ENCODE data around the gene NPAS1.
A peak's percentile ranks its signal among the peaks of the same experiment; 100 is the strongest.

Gene NPAS1, protein sequence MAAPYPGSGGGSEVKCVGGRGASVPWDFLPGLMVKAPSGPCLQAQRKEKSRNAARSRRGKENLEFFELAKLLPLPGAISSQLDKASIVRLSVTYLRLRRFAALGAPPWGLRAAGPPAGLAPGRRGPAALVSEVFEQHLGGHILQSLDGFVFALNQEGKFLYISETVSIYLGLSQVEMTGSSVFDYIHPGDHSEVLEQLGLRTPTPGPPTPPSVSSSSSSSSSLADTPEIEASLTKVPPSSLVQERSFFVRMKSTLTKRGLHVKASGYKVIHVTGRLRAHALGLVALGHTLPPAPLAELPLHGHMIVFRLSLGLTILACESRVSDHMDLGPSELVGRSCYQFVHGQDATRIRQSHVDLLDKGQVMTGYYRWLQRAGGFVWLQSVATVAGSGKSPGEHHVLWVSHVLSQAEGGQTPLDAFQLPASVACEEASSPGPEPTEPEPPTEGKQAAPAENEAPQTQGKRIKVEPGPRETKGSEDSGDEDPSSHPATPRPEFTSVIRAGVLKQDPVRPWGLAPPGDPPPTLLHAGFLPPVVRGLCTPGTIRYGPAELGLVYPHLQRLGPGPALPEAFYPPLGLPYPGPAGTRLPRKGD

GRCh38 chr19:47019431-47020041, at the start of gene NPAS1:
NPAS1 (plus strand) TSS chr19:47019837; CDS start chr19:47021048, 1,211 bp downstream.
- no peak for DNase-seq

DNA sequence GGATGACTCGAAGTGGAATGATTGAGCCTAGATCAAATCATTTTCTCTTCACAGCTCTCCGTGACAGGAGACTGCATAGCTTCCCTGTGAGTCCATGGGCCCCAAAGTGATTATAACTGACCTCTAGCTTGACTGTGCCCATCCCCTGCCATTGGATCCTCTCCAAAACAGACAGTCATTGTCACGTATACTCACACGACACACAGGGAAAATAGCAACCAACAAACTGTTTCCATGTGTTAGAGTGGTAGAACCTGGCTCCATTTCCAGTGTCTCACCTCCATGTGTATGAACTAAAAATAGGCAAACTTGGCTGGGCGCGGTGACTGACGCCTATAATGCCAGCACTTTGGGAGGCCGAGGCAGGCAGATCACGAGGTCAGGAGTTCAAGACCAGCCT, 48.8 kb upstream of the NPAS1 start:
- no peak for DNase-seq

GRCh38 chr19:46972311-46972710, 47.3 kb upstream of the NPAS1 start:
- DNase-seq: no peak

DNA sequence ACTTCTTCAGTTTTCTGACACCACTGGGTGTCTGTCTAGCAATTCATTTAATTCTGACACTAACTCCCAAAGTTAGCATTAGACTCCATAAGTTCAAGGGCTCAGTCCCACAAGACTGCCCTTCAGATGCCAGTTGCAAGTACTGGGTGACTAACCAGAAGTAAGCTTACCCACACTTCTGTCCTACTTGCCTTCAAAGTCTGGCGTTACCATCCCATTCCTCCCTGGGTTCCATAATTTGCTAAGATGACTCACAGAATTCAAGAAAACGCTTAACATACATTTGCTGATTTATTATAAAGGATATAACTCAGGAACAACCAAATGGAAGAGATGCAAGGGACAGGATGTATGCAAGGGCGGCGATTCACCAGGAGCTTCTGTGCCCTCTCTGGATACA, 45.5 kb upstream of the NPAS1 start:
- DNase-seq: no peak

DNA sequence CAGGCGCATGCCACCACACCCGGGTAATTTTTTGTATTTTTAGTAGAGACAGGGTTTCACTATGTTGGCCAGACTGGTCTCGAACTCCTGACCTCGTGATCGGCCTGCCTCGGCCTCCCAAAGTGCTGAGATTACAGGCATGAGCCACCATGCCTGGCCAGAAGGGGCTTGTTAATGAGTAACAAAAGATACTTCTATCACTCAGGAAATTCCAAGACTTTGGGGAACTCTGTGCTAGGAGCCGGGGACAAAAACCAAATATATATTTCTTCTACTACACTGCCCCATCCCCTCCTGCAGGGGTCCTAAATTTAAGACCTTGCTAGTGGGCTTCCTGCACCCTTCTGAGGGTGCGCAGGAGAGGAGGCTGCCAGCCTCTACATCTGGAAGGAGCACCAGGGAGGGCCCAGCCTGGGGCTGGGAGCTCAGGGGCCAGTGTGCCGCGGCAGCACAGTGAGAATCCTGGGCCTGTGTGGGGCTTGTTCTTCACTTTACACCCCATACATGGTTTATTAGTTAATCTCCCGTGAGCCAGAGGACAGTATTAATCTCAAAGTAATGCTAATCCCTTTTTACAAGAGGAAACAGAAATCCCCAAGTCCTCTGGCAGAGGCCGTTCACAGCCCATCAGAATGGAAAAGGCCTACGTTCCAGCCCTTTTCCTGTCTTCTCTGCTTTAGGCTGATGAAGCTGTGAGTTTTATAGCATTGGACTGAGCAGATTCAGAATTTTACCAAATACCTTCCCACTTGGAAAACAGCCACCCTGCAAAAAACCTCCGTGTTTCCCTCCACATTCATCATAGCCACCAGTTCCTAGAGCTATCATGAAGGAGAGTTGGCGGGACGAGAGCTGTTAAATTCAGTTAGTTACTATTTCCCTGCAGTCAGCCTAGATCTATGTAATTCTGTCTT, 44.4 kb upstream of the NPAS1 start:
- no peak for DNase-seq

- DNase-seq: no peak
Measured at GRCh38 chr19:46975925-46976782, 43.5 kb upstream of the NPAS1 start.

DNA sequence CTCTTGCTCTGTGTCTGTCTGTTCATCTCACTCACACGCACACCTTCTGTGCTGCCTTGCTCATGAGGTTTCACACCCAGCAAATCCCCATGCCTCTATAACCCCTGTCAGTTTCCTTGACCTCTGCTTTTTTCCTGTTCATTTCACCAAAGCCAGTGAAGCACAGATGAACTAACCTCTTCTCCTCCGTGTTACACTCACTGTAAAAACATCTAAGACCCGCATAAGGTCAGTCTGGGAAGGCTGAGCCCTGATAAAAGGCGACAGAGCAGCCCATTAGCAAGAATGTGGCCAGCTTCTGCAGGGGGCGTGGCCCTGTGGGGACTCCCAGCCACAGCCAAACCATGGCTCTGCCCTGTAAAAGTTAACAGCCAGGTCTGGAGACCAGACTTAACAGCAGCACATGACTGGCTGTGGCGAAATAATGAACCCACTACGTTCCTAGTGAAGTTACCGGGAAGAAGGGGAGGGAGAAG, 42.8 kb upstream of the NPAS1 start:
- no peak for DNase-seq

GRCh38 chr19:46977548-46977947, 42.1 kb upstream of the NPAS1 start:
- DNase-seq: no peak

GRCh38 chr19:46978171-46978869, 41.3 kb upstream of the NPAS1 start:
- no peak for DNase-seq

DNA sequence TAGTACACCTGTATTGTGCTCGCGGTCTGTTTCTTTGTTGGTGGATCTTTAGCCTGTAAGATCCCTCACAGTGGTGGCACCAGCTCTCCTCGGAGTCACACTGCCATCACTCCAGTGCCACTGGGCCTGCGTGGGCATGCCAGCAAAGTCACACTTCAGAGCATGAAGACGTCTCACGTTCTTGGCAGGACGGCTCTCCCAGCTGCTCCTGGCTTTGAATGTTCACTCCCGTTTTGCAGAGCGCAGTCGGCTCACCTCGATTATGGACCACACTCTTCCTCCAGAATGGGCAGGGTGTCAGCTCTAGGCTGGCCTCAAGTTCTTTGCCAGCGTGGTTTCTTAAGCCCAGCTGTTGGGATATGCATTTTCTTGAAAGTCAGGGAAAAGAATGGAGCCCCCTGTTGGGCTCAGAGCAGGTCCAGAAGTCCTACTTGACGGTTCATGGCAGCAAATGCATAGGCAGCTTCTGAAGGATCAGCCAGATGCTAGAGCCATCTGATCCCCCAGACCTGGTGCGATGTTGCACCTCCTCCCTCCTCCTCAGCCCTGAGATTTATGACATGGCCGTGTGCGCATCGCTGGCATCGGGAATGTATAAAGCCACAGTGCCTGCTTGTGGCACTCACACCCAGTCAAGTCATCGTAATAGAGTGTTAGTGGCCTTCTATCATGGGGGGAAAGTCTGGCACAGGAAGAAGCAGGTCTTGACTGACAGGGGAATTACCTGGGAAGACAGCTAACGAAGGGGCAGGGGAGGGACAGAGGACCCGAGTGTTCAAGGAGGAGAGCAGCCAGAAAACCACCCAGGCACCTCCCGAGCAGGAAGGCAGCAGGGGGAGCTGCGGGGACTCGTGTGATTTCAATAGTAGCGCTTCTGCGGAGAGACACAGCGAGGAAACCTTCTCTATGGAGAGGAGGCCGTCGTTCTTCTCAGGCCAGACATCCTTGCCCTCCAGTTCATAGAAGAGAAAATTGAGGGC, 40.2 kb upstream of the NPAS1 start:
- peak; percentile 2 for DNase-seq

GRCh38 chr19:46980761-46981160, 38.9 kb upstream of the NPAS1 start:
- DNase-seq: no peak

DNA sequence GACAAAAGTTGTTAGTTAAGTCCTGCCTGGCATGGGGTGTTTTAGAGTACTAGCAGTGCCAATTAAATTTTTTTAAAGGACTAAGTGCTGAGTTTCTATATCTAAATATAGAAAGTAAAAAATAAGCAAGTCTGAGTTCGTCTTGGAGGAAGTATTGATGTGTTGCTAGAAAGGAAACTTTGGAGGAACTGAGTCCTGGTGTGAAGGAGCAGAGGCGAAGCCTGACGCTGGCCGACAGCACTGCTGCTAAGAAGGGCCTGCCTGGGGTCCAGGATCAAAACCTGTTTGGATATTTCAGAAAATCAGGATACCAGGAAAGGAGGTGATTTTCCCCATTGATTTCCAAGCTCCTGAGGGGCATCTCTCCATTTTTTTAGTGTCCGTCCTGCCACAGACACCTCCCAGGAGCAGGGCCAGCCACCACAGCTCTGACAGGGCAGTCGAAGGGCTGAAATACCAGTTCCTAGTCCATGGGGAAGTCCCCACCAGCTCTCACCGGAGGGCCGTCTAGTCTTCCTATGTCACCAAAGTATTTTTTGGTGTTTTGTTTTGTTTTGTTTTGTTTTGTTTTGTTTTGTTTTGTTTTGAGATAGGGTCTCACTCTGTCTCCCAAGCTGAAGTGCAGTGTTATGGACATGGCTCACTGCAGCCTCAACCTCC, 38.2 kb upstream of the NPAS1 start:
- DNase-seq: no peak

GRCh38 chr19:46983097-46983496, 36.5 kb upstream of the NPAS1 start:
- no peak for DNase-seq

- peak; percentile 89 for DNase-seq
Measured at GRCh38 chr19:46984077-46985010, 35.3 kb upstream of the NPAS1 start.

- DNase-seq: no peak
Measured at GRCh38 chr19:46985542-46986415, 33.9 kb upstream of the NPAS1 start.

DNA sequence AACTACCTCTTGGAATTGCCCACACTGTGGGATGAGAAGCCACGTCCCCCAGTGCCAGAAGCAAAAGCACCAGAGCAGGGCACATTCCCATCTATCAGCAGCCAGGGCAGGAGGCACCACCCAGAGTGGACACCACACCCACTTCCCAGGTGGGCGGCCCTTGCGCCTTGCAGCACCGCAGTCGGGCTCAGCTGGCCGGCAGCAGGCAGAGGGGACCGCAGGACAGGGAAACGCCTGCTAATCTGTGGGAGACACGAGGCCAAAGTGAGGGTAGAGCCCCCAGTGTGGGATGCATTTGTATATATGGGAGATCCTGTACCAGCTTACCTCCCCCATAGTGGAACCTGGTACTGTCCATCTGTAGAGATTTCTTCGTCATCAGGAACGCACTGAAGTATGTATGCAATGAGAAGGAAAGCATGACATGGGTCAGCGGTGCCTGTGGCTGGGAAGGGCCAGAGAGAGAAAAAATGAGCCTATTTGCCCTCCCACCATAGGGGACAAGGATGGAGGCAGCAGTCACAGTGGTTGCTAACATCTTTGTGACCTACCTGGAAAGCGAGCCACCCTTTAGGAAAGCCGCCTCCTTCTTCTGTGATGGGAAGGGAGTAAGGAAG, 30.9 kb upstream of the NPAS1 start:
- DNase-seq: no peak

Data from NCI-H1105 treated with DMSO at 0.1 percent for 48 hours (cell line).